Cardiac fibroblast (primary cell): ENCODE results near the gene PEAK1.

Experiments used
- DNase-seq, 2 donors: peaks; one replicate each; pipeline versions ENCODE4 v3.0.0 to v3.0.0-alpha.2; 2010; ENCODE audit warnings: low read depth in 2 of 2
- H3K4me3 ChIP-seq, 2 donors: replicated peaks in 1 of 2; 1 replicate in 1 of 2; 2 replicates in 1 of 2; pipeline ENCODE4 v1.5.1; 2011; ENCODE audit warnings: low read depth in 2 of 2, low read length in 2 of 2, mild to moderate bottlenecking in 2 of 2, moderate library complexity in 1 of 2
- CTCF ChIP-seq: IDR thresholded peaks from one replicate; pipeline ENCODE4 v1.5.1; 2011; ENCODE audit warnings: low read depth, mild to moderate bottlenecking, low read length, inconsistent platforms

PEAK1 gene

DNA sequence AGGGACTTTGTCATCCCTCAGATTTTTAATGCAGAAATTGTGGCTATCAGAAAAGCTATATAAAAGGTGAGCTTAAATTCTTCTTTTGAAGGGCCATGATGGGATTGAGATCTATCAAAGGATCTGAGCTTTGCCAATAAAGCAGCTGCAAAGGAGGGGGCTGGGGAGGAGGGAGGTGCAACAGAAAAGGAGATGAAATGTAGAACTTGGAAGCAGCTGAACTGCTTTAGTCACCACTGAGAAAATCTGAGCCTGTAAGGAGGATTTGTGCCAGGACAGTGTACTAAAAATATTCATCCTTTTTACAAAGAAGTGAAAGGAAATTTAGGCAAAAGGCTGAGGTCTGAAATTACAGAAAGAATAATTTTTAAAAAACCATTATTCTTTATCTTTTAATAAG is 359.4 kb downstream of the PEAK1 start:
- H3K4me3 ChIP-seq: no peak overlapping the region
- peak; percentile 63 for DNase-seq
- no peak for TF ChIP-seq CTCF

DNA sequence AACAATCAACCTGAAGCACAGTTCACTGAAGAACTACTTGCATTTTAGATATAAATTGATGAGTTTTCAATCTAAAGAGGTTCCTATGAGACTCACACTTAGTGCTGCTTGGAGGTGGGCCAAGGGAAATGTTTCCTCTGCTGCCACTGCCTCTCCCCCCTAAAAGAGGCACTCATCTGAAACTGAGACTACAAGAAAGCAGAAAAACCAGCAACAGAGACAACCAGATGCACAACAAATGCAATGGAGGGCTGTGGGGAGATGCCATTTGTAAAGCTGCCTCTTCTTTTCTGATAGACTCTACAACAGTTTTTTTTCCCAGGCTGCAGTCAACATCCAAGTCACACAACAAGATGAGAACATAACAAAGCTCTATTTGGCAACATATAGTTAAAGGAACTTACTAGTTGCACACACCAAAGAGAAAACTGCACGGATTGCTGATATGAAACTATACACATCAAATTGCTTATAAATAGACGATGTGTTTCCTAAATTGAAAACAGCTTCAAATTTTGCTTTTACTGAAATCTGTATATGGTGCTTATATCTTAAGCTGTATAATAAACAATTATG is 360.0 kb downstream of the PEAK1 start:
- H3K4me3 ChIP-seq: no peak overlapping the region
- DNase-seq: peak; percentile 31 to 54
- no peak for TF ChIP-seq CTCF

DNA sequence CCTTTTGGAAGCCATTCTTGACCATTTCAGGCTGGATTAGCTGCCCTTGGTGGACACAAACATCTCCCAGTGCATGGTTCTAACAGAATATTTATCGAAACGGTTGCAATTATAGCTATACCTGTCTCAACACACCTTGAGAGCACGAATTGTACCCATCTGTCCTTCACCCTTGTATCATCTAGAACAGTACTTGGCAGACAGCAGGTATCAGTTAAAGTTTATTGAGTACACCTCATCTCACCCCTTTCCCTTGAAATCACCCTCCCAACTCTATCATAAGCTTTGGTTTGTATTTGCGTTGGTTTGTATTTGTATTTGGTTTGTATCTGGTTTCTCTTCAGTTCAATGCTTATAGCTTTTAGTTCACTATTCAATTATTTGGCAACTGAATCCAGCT is 361.4 kb downstream of the PEAK1 start:
- no peak overlapping the region for H3K4me3 ChIP-seq
- TF ChIP-seq CTCF: no peak
- DNase-seq: no peak

DNA sequence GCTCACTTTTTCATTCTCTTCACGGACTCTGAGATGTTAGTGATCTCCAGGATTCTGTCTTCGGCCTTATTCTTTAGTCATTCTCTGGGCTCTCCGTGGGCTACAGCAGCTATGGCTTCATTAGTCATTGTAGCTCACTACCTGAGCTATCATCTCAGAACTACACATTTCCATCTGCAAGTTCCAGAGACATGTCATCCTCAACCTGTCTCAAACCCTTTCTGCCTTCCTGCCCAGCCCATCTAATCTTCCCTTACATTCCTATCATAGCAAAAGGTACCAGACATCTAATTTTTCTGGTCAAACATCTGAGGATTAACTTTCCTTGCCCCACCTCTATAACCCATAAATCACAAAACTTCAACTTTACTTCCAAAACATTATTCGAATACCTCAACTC is 362.2 kb downstream of the PEAK1 start:
- H3K4me3 ChIP-seq: no peak overlapping the region
- no peak for DNase-seq
- TF ChIP-seq CTCF: no peak

DNA sequence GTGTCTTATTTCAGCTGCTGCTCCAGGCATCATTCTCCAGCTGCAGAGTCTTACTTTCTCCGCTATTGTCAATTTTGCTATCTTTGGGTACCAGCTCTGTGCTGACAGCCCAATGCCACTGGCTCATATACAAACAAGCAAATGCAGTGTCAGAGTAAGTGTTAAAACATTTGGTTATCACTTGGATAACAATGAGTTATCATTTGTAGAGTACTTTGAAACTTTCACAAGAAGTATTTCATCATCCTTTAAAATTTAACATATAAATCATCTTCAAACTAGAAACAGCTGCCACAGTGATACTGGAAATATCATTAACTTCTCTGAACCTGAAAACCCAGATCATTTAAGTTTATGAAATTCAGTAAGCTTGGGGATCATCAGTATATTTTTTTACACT is 362.8 kb downstream of the PEAK1 start:
- H3K4me3 ChIP-seq: no peak overlapping the region
- TF ChIP-seq CTCF: no peak
- no peak for DNase-seq

DNA sequence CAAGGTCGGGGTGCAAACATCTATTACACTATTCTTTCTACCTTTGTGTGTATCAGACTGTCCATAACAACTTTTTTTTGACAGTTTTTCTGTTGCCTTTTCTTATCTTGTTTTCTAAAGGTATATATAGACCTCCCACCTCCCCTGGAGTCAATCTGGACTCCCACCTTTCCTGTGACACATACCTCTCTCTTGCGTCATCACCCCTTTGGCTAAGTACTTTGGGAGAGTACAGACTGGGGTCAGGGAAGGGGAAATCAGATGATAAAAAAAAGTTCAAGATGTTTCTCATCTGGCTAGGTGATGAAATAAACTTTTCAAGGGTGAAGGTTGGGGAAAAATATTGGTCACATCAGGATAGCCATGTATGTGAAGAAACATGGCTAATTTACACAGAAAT is 366.2 kb downstream of the PEAK1 start:
- DNase-seq: peak; percentile 37
- no peak overlapping the region for H3K4me3 ChIP-seq
- no peak for TF ChIP-seq CTCF

- no peak for TF ChIP-seq CTCF
- no peak for DNase-seq
- no peak overlapping the region for H3K4me3 ChIP-seq
Measured at GRCh38 chr15:77052556-77052955, 367.3 kb downstream of the PEAK1 start.
